HK-2 (cell line): ENCODE data around the gene DCDC2.
"Not testable (repeated sequence)": the region's sequence is repeated elsewhere in the genome, so short reads cannot be mapped to it uniquely, and the experiment has no call there.

Source experiments
- DNase-seq: peaks from one replicate; pipeline ENCODE4 v3.0.0-alpha.2; 2018; ENCODE audit not compliant: unreplicated experiment

DCDC2 gene

GRCh38 chr6:24357336-24358218, at the start of gene DCDC2:
Gene DCDC2, minus strand, starts transcription at chr6:24358059. Its CDS starts 309 bp downstream, at chr6:24357750.
- peak; percentile 86 for DNase-seq

GRCh38 chr6:24405262-24405661, 47.4 kb upstream of the DCDC2 start:
- no peak for DNase-seq

- no peak for DNase-seq
Measured at GRCh38 chr6:24403501-24403824, 45.6 kb upstream of the DCDC2 start.

- DNase-seq, result peak; percentile 85
Measured at GRCh38 chr6:24402697-24403500, 45.0 kb upstream of the DCDC2 start, which contains the start of gene MRS2. Gene MRS2, plus strand, starts transcription at chr6:24402936. Its CDS starts 111 bp downstream, at chr6:24403047.

GRCh38 chr6:24401458-24401857, 43.6 kb upstream of the DCDC2 start:
- DNase-seq, result no peak

- peak; percentile 10 for DNase-seq
Measured at GRCh38 chr6:24400045-24401039, 42.5 kb upstream of the DCDC2 start.

GRCh38 chr6:24397631-24398030, 39.8 kb upstream of the DCDC2 start:
- DNase-seq, result no peak

- DNase-seq, result no peak
Measured at GRCh38 chr6:24396824-24397223, 39.0 kb upstream of the DCDC2 start.

GRCh38 chr6:24394780-24395437, 37.0 kb upstream of the DCDC2 start:
- no peak for DNase-seq

GRCh38 chr6:24394061-24394779, 36.4 kb upstream of the DCDC2 start:
- no peak for DNase-seq

GRCh38 chr6:24391756-24392405, 34.0 kb upstream of the DCDC2 start:
- no peak for DNase-seq

- DNase-seq, result no peak
Measured at GRCh38 chr6:24391208-24391607, 33.3 kb upstream of the DCDC2 start.

GRCh38 chr6:24387818-24388217, 30.0 kb upstream of the DCDC2 start:
- DNase-seq, result no peak

GRCh38 chr6:24385536-24386269, 27.8 kb upstream of the DCDC2 start:
- peak; percentile 15 for DNase-seq

GRCh38 chr6:24384369-24385130, 26.7 kb upstream of the DCDC2 start:
- not testable (repeated sequence) for DNase-seq

- peak; percentile 30 for DNase-seq
Measured at GRCh38 chr6:24382891-24383494, 25.1 kb upstream of the DCDC2 start.

- DNase-seq, result no peak
Measured at GRCh38 chr6:24382220-24382540, 24.3 kb upstream of the DCDC2 start.
